Astrocyte (in vitro differentiated cells and primary cell): ENCODE data around the gene NOS1AP.

Experiments
- EZH2 ChIP-seq: IDR thresholded peaks from 2 replicates; pipeline ENCODE4 v1.6.1; 2012; ENCODE audit warnings: mild to moderate bottlenecking, low read length, inconsistent platforms; ENCODE audit not compliant: insufficient read depth
- TF ChIP-seq, protein P1 (sequence below): IDR thresholded peaks from 2 replicates; pipeline ENCODE4 v1.5.1; 2011; ENCODE audit warnings: low read depth, mild to moderate bottlenecking, inconsistent platforms, low read length, moderate library complexity; ENCODE audit not compliant: insufficient read depth

DNA sequence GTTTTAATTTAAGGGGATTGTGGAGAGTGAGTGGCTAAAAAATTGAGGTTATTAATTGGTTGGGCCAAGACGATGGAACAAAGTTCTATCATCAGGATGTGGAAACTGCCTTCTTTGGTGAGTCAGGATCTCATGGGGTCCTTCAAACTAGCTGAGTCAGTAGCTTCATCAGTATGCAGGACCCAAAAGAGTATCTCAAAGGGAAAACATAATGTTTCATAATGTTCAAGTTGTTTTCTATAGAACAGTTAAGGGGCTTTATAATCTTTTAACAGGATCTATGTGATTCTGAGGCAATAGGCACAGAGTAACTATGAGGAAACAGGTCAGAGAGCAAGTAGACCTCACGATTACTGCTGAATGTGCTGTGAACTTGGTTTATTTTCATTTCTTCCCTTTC is 42.6 kb upstream of the NOS1AP start:
- TF ChIP-seq, protein P1, sequence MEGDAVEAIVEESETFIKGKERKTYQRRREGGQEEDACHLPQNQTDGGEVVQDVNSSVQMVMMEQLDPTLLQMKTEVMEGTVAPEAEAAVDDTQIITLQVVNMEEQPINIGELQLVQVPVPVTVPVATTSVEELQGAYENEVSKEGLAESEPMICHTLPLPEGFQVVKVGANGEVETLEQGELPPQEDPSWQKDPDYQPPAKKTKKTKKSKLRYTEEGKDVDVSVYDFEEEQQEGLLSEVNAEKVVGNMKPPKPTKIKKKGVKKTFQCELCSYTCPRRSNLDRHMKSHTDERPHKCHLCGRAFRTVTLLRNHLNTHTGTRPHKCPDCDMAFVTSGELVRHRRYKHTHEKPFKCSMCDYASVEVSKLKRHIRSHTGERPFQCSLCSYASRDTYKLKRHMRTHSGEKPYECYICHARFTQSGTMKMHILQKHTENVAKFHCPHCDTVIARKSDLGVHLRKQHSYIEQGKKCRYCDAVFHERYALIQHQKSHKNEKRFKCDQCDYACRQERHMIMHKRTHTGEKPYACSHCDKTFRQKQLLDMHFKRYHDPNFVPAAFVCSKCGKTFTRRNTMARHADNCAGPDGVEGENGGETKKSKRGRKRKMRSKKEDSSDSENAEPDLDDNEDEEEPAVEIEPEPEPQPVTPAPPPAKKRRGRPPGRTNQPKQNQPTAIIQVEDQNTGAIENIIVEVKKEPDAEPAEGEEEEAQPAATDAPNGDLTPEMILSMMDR: no peak
- no peak for TF ChIP-seq EZH2
